Measurements from ENCODE around the gene ZFYVE27.

DNA sequence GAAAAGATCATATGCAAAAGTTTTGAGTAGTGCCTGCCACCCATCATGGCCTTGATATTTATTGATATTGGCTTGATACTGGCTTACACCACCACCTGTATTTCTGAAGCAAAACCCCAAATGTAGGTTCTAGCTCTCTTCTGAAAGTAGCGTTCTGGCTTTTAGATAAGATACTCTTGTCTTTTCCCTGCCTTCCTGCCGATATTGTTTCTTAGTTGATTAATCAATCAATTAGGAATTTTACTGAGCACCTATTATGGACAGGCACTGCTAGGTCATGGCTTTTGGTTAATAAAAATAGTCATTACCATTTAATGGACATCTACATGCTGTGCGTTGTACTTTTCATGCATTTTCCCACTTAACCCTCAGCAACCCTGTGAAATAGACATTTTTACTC lies 27.0 kb downstream of the ZFYVE27 start:
- TF ChIP-seq ZNF138 (tag by site-specific recombination; IDR thresholded peaks at IDR 0.05; ENCODE audit: borderline replicate concordance), result no peak
- TF ChIP-seq, protein P1, sequence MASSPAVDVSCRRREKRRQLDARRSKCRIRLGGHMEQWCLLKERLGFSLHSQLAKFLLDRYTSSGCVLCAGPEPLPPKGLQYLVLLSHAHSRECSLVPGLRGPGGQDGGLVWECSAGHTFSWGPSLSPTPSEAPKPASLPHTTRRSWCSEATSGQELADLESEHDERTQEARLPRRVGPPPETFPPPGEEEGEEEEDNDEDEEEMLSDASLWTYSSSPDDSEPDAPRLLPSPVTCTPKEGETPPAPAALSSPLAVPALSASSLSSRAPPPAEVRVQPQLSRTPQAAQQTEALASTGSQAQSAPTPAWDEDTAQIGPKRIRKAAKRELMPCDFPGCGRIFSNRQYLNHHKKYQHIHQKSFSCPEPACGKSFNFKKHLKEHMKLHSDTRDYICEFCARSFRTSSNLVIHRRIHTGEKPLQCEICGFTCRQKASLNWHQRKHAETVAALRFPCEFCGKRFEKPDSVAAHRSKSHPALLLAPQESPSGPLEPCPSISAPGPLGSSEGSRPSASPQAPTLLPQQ (tag by site-specific recombination; IDR thresholded peaks at IDR 0.05), result no peak
- no peak for TF ChIP-seq TCF7L2 (IDR thresholded peaks at IDR 0.05; ENCODE audit: borderline replicate concordance, low read depth, low read length)

All from HEK293 (cell line).